HG02884 (cell line): ENCODE results near the gene TBX10.
"Not testable (repeated sequence)": the region's sequence is repeated elsewhere in the genome, so short reads cannot be mapped to it uniquely, and the experiment has no call there.

ENCODE experiments used
- ATAC-seq: cut with Tn5 transposase; IDR thresholded peaks from one replicate; pipeline ENCODE4 v1.9.1; 2021; ENCODE audit warnings: mild to moderate bottlenecking, moderate library complexity; ENCODE audit not compliant: unreplicated experiment

The TBX10 gene

GRCh38 chr11:67632175-67632981, 7.2 kb downstream of the TBX10 start:
- ATAC-seq, result no peak

GRCh38 chr11:67631853-67632174, 7.7 kb downstream of the TBX10 start:
- ATAC-seq, result no peak

- ATAC-seq, result no peak
Measured at GRCh38 chr11:67631411-67631810, 8.2 kb downstream of the TBX10 start.

GRCh38 chr11:67630943-67631331, 8.6 kb downstream of the TBX10 start:
- no peak for ATAC-seq

GRCh38 chr11:67630228-67630942, 9.2 kb downstream of the TBX10 start:
- ATAC-seq, result peak; percentile 49

- peak; percentile 42 for ATAC-seq
Measured at GRCh38 chr11:67629386-67630227, 10.0 kb downstream of the TBX10 start, which contains the start of gene NUDT8. NUDT8 (minus strand) TSS chr11:67629937; CDS start chr11:67629911, 26 bp downstream.

- no peak for ATAC-seq
Measured at GRCh38 chr11:67628710-67629385, 10.7 kb downstream of the TBX10 start.

- ATAC-seq, result no peak
Measured at GRCh38 chr11:67627812-67628624, 11.5 kb downstream of the TBX10 start.

GRCh38 chr11:67627441-67627811, 12.1 kb downstream of the TBX10 start:
- no peak for ATAC-seq

GRCh38 chr11:67626970-67627369, 12.6 kb downstream of the TBX10 start:
- ATAC-seq, result no peak

GRCh38 chr11:67626131-67626833, 13.3 kb downstream of the TBX10 start:
- ATAC-seq, result not testable (repeated sequence)

GRCh38 chr11:67623795-67624194, 15.8 kb downstream of the TBX10 start:
- ATAC-seq, result not testable (repeated sequence)

- not testable (repeated sequence) for ATAC-seq
Measured at GRCh38 chr11:67622905-67623304, 16.7 kb downstream of the TBX10 start.

GRCh38 chr11:67621928-67622327, 17.6 kb downstream of the TBX10 start:
- ATAC-seq, result not testable (repeated sequence)

GRCh38 chr11:67620621-67621020, 18.9 kb downstream of the TBX10 start:
- ATAC-seq, result not testable (repeated sequence)

- ATAC-seq, result not testable (repeated sequence)
Measured at GRCh38 chr11:67619683-67620618, 19.6 kb downstream of the TBX10 start.

GRCh38 chr11:67618901-67619659, 20.5 kb downstream of the TBX10 start:
- not testable (repeated sequence) for ATAC-seq
